GM21515 (cell line): ENCODE measurements around the gene NR0B1.

Source experiments
- ATAC-seq: cut with Tn5 transposase; IDR thresholded peaks from one replicate; pipeline ENCODE4 v1.9.1; 2021; ENCODE audit not compliant: unreplicated experiment

NR0B1 gene, protein sequence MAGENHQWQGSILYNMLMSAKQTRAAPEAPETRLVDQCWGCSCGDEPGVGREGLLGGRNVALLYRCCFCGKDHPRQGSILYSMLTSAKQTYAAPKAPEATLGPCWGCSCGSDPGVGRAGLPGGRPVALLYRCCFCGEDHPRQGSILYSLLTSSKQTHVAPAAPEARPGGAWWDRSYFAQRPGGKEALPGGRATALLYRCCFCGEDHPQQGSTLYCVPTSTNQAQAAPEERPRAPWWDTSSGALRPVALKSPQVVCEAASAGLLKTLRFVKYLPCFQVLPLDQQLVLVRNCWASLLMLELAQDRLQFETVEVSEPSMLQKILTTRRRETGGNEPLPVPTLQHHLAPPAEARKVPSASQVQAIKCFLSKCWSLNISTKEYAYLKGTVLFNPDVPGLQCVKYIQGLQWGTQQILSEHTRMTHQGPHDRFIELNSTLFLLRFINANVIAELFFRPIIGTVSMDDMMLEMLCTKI

DNA sequence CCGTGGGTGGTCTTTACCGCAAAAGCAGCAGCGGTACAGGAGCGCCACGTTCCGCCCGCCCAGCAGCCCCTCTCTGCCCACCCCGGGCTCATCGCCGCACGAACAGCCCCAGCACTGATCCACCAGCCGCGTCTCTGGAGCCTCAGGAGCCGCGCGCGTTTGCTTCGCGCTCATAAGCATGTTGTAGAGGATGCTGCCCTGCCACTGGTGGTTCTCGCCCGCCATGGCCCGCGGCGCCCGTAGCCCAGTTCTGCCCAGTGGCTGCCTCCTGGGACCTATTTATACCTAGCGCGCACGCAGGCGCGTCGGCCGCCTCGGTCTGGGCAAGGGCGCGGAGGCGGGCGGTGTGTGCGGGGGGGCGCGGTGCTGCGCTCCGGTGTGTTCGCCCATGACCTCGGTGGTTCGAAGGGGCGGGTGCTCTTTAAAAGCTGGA lies at the start of gene NR0B1:
Gene NR0B1 (minus strand): TSS at position 252 of the 433 bp plus-strand sequence. CDS start 27 bp downstream, at position 225.
- no peak for ATAC-seq

DNA sequence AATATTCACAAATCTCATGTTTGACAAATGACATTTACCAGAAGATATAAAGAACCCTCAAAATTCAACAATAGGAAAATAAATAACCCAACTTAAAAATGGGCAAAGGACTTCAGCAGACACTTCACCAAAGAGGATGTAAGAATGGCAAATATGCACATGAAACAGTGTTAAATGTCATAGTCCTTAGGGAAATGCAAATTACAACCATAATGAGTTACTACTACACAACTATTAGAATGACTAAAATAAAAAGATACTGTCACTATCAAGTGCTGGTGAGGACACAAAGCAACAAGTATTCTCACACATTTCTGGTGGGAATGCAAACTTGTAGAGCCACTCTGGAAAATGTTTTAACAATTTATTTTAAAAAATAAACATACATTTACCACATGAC lies 40.8 kb upstream of the NR0B1 start:
- no peak for ATAC-seq

DNA sequence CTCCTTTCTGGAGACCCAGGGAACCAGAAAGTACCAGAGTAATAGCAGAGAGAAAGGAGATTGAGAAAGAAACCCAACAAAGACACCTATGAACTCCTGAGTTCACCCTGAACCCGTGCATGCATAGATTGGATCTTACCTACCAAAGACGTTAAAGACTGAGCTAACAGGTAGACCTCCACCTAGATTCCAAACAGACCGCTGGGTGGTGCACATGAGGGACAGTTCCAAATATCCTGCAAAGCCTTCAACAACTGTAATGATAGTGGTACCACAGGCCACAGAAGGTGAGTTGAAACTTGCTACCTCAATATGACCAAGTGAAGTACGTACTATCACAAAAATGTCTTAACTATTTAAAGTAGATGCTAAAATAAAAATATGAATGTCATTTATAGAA lies 34.0 kb upstream of the NR0B1 start:
- no peak for ATAC-seq

DNA sequence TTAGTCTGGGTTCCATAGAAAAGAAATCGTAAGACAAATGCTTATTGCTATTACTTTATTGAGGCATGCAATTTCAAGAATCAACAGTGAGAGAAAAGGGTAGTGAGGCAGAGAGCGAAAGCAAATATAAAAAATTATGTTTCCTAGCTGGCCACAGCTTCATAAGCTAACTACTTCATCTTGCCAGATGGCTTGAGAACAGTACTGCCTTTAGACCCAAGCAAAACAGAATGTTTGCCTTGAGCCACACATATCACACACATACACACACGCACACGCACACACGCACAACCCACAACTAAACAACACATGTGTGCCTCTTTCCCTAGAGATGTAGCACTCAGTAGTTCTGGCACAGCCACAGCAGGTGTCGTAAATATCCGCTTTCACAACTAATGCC lies 31.6 kb upstream of the NR0B1 start:
- ATAC-seq: no peak

DNA sequence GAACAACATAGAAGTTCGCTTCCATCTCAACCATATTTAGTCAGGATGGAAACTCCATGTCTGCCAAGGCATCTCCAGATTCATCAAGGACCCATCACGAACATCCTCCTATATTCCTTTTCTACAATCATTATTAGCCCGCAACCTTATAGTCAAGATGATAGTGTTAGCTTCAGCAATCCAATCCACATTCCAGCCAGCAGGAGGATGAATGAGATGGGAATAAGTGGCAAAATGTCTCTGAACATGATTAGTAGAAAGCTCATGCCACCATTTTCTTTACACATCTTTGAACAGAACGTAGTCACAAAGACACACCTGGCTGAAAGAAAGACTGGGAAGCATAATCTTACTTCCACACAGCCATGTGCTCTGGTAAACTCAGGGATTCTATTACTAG lies 18.6 kb upstream of the NR0B1 start:
- ATAC-seq: no peak

DNA sequence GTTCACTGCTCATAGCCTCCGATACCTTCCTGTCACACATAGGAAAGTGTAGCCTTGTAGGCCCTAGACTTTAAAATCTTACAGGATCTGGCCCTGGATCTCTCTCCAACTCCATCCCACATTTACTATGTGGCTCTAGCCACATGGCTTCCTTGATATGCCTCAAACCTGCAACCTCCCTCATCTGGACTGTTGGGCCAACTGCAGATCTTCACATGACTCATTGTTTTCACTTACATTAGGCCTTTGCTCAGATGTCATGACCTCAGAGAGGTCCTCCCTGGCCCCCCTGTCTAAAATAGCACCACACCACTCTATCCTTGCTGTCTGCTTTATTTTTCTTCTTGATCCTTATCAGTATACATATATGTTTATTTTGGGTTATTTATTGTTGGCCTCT lies 8.1 kb upstream of the NR0B1 start:
- no peak for ATAC-seq

DNA sequence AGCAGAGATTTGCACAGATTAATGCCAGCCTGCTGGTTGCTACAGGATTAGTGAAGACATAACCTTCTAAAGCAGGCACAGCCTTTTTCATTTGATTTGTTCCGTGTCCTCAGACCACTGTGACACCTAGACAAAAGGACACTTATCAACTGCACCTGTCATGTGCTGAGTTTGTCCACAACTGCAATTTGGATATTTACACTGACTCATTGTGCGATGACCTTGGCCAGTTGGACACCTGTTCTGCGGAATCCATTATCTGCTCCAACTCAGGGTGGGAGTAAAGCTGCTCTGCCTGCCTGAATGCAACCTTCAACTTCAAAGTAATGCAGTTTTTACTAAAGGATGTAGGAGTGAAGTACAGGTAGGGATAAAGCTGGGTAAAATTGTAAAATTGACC lies 4.1 kb upstream of the NR0B1 start:
- ATAC-seq: no peak

DNA sequence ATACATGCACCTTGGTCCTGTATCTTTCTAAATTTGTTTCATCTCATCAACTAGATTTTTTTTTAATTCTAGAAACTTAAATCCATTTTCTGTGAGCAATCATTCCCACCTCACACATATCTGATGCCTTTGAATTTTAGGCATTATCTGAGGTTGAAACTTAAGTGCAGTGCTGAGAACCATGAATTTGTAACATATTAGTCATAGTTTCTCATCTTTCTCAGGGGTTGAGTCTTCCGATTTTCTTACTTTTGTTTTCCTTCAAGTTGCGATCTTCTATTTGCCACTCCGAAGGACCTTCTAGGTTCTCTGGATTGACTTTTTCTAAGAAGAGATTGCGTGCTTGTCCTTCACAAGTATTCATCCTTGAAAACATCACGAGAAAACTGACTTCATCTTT lies 3.7 kb upstream of the NR0B1 start:
- no peak for ATAC-seq

DNA sequence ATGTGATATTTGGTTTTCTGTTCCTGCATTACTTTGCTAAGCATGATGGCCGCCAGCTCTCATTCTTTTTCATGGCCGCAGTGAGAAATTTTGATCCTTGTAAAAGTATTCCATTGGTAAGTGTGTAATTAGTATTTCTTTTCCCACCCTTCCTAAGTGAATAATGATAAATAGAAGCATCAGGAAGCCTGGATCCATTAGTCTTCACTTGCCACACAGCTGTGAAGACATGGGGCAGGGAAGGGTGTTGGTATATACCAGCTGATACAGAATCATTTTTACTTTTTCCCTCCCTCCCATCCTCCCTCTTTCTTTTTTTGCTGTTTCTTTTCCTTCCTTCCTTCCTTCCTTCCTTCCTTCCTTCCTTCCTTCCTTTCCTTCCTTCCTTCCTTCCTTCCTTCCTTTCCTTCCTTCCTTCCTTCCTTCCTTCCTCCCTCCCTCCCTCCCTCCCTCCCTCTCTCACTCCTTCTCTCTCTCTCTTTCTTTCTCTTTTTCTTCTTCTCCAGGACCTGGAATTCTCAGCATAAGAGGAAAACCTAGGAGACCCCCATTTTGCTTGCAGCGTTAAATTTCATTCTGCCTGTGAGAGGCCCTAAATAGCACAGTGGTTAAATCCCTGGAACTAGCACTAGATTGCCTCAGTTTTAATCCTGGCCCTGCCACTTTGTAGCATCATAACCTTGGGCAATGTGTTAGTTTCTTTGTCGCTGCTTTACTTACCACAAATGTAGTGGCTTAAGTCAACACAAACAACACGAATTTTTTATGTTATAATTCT lies 1.4 kb upstream of the NR0B1 start:
- no peak for ATAC-seq

DNA sequence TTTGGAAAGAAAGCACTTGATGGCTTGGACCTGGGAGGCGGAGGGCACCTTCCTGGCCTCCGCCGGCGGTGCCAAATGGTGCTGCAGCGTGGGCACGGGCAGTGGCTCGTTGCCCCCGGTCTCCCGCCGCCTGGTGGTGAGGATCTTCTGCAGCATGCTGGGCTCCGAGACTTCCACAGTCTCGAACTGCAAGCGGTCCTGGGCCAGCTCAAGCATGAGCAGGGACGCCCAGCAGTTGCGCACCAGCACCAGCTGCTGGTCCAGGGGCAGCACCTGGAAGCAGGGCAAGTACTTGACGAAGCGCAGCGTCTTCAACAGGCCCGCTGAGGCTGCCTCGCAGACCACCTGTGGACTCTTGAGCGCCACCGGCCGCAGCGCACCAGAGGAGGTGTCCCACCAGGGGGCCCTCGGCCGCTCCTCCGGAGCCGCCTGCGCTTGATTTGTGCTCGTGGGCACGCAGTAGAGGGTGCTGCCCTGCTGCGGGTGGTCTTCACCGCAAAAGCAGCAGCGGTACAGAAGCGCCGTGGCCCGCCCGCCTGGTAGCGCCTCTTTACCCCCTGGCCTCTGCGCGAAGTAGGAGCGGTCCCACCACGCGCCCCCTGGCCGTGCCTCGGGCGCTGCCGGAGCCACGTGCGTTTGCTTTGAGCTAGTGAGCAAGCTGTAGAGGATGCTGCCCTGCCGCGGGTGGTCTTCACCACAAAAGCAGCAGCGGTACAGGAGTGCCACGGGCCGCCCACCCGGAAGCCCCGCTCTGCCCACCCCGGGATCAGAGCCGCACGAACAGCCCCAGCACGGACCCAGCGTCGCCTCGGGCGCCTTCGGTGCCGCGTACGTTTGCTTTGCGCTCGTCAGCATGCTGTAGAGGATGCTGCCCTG lies 689 bp downstream of the NR0B1 start:
- no peak for ATAC-seq

DNA sequence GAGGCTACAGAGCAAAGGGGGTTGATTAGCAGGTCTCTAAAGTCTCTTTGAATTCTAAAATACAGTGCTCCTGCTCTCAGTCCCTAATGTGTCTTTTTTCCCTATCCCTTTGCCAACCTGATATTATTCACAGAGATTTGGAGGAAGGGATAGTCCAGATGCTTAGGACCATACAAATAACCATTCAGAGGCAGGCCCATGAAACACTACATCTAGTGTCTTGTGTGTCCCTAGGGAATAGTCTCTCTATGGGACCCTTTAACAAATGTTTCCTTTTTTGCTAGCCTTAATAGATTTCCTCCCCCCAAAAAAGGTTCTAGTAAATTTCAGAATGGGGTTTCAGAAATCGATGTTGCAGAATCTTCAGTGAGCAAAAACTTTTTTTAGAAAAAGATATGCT lies 1.7 kb downstream of the NR0B1 start:
- ATAC-seq: no peak

DNA sequence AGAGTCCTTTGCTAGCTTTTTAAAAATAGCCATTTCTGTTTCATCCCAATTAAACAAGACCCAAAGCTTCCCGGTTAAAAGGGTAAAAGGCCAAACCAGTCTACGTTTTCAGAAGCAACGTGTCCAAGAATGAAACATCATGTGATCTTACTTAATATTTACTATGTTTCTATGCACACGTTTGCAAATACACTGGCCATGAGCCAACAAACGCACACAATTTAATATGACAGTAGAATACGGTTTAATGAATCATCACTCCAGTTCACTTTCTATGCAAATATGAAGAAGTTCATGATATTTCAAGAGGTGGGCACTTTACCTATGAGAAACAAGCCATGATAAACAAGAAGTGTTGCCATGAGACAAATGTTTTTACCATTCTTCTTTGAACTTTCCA lies 4.3 kb downstream of the NR0B1 start:
- ATAC-seq: no peak

DNA sequence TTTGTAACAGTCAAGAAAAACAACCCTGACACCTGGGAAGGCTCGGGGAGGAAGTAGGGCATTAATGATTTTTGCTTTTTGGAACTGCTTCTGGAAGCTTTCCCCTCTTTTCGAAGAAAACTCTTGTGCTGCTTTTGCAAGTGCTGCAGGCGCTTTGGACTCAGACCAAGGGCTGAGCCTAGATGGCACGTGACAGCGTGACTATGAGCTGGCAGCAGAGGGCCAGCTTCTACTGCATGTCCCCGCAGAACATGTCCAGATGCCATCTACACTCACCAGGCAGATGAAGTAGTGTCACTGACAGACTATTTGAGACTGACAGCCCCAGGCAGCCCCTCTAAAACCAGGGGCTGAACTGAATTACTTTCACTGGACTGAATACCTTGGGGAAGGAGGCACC lies 6.2 kb downstream of the NR0B1 start:
- no peak for ATAC-seq

DNA sequence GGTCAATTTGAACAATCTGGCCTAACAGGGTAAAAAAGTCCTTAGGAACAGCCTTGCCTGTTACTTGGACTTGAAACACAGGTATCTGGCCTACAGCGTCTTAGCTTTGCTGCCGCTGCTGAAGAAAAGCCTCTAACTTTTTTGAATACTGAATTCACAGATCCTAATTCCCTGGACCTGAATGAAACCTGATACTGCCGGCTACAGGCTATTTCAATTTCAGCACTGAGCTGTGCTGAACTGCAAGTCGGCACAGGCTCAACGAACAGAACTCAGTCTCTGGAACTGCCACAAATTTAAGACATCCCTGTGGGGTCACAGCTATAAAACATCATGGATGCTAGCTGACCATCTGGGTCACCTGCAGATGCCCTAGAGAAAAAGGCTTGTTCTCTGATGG lies 7.2 kb downstream of the NR0B1 start:
- no peak for ATAC-seq

DNA sequence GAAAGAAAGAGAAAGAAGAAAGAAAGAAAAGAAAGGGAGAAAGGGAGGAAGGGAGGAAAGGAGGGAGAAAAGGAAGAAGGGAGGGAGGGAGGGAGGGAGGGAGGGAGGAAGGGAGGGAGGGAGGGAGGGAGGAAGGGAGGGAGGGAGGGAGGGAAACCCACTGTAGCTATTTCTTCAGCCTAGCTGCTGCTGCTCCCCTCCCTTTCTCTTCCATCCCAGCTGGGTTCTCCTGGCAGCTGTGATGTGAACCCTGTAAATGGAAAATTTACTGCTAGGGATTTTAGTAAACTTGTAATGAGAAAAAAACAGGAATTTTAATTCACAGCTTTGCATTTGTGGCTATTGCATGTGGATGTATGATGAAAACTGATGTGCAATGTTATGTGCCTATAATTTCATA lies 8.0 kb downstream of the NR0B1 start:
- no peak for ATAC-seq

DNA sequence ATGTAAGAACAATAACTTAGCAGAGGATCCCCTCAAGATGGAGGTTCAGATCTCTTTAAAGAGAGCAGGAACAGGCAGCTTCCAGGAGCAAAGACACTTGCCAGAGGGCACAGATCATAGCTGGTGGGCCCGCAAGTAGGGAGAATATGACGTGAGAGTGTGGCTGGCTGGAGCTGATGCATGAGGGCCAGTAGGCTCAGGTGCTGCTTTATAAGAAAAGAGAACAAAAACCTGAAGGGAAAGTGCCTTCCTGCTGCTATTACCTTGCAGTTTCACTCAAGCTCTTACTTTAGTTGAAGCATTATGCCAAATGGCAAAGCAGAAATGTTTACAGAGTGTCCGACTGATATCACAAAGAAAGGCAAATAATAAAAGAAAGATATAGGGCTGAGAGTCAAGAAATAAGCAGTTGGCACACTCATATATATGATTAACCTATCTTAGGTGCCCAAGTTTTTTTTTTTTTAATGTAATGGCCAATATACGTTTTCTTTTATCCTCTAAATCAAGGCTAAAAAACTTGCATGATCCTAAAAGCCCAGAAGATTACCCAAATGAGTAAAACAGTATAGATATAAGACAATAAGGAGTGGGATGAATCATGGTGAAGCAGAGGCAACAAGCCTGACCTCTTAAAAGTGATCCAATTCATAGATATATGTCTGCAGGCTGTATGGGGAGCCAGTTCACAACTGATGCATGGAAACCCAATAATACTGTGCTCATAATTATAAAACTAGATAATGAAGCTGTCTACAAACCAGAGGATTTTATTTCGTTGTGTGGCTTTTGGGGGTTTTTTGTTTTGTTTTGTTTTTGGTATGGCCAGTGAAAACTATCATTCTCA lies 12.6 kb downstream of the NR0B1 start:
- ATAC-seq: no peak

DNA sequence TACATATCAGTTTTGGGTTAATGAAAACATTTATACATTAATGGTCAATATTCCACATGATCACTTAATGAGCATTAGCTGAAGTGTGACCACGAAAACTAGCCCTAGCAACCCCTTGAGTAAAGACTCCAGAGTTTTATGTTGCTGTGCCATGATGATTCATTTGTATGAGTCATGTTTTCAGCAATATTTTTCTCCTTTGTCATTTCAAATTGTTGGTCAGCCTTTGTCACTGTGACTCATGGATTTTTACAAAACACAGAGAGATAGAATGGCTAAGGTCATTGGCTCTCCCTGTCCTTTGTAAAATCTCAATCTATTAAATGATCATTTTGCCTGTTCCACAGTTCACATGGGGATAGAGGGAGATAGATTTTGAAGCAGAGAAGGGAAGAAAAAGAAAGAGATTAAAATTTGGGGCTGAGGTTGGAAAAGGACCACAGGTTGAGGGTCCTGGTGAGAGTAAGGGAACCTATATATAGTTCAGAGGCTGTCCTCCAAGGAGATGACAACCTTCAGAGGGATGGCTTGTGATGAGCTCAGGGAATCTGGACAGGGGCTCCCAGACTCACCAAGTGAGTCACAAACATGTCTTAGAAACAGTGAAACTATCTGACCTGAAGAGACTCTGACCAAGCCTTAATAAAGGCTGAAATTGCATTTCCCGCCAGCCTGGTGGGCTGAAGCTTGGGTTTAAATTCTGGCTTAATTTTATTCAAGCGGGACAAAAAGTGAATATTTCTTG lies 25.6 kb downstream of the NR0B1 start:
- ATAC-seq: no peak

DNA sequence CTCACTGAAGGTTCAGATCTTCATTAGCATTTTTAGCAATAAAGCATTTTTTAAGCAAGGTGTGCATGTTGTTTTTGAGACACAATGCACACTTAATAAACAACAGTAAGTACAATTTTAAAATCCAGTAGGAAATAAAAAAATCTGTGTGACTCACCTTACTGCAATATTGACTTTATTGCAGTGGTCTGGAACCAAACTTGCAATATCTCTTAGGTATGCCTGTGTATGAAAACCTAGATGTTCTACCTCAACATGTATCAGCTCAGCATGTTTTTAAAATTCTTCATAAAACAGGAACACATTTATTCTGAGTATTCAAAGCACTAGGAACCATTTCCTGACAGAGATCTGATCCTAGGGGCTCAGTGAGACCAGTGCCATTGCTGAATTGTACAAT lies 26.7 kb downstream of the NR0B1 start:
- ATAC-seq: no peak

DNA sequence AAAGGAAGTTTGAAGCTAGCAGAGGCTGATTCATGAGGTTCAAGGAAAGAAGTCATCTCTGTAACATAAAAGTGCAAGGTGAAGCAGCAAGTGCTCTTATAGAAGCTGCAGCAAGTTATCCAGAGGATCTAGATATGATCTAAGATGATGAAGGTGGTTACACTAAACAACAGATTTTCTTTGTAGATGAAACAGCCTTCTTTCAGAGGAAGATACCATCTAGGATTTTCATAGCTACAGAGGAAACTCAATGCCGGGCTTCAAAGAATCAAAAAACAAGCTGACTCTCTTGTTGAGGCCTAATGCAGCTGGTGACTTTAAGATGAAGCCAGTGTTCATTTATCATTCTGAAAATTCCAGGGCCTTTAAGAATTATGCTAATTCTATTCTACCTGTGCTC lies 28.8 kb downstream of the NR0B1 start:
- no peak for ATAC-seq

DNA sequence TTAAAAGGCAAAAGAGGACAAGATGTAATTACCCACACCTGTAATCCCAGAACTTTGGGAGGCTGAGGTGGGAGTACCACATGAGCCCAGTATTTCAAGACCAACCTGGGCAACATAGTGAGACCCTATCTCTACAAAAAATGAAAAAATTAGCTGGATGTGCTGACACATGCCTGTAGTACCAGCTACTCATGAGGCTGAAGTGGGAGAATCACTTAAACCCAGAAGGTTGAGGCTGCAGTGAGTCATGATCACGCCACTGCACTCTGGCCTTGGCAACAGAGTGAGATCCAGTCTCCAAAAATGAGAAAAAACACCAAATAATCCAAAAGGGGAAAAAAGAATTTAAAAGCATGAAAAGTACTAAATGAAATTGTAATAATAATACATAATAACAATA lies 30.8 kb downstream of the NR0B1 start:
- no peak for ATAC-seq
